Measurements from ENCODE around the gene TMEM129. TPM values are rescaled to one million over a fixed set of nuclear protein-coding genes. Genes with fewer than 3 reads are reported as not detected.

TMEM129 gene
- total and polyA plus RNA-seq, 2 experiments from 2014 or later, result 16.4 to 64.4 TPM

- Histone ChIP-seq H3K27me3 (ENCODE audit: insufficient read depth) (no peaks in the 10 kb centered on the region), H3F3A (replicated peaks; ENCODE audit: low read depth) (no peaks in the 10 kb centered on the region), H3K4me3 (no peak overlapping the region), H3K79me2 (replicated peaks; ENCODE audit: insufficient read depth) (peaks cover 89% of the 10 kb centered on the region), H3K27ac (ENCODE audit: low read depth) (no peak overlapping the region), H3K9me2 (ENCODE audit: insufficient read depth) (no peaks in the 10 kb centered on the region), H3K4me1 (ENCODE audit: insufficient read depth) (no peaks in the 10 kb centered on the region; the same call in 1 of the 2 replicates), H3K36me3 (ENCODE audit: insufficient read depth) (0 out of 2 replicates have a peak, but pooled peaks cover 4% of the 10 kb centered on the region), H3K4me2 (no peak overlapping the region), H4K20me1 (replicated peaks; ENCODE audit: insufficient read depth) (peaks cover 37% of the 10 kb centered on the region), H2AFZ (no peak overlapping the region)
- no peak overlapping the region for H3K4me3 Mint-ChIP-seq
- peaks cover 6% of the 10 kb centered on the region; the same call in 1 of the 3 replicates for H3K4me1 Mint-ChIP-seq
- peaks cover 6% of the 10 kb centered on the region for H3K27me3 Mint-ChIP-seq (ENCODE audit: insufficient read depth, low read depth, poor library complexity)
- no peak for ATAC-seq
- H3K9me3 Mint-ChIP-seq, result no peaks in the 10 kb centered on the region
- no peak for DNase-seq (ENCODE audit: low spot score)
- TF ChIP-seq EZH2phosphoT487 (IDR thresholded peaks at IDR 0.05; ENCODE audit: unreplicated experiment), result no peak
- no peak for TF ChIP-seq ZNF331 (CRISPR knock-in tag; IDR thresholded peaks at IDR 0.05; ENCODE audit: low read depth)
- no peak for TF ChIP-seq EZH2 (IDR thresholded peaks at IDR 0.05; ENCODE audit: low read depth, unreplicated experiment)
- TF ChIP-seq POLR2AphosphoS5 (IDR thresholded peaks at IDR 0.05; ENCODE audit: low read depth), result no peak
- no peak for TF ChIP-seq CTCF (conservative IDR thresholded peaks at IDR 0.05; ENCODE audit: low read depth in 2 of 2)
- no peak for TF ChIP-seq STAT1 (IDR thresholded peaks at IDR 0.05; ENCODE audit: unreplicated experiment)
- TF ChIP-seq JUNB (IDR thresholded peaks at IDR 0.05; ENCODE audit: unreplicated experiment), result no peak
- TF ChIP-seq NANOG (IDR thresholded peaks at IDR 0.05; ENCODE audit: borderline replicate concordance), result no peak
- no peak for TF ChIP-seq ETS1 (IDR thresholded peaks at IDR 0.05)
- TF ChIP-seq CREB1 (CRISPR knock-in tag; IDR thresholded peaks at IDR 0.05; ENCODE audit: low read depth), result no peak
- H3K27ac Mint-ChIP-seq, result no peak overlapping the region
- peaks cover 58% of the 10 kb centered on the region for H3K36me3 Mint-ChIP-seq (ENCODE audit: low read depth)
These were observed 15.4 kb downstream of the TMEM129 start for GRCh38 chr4:1705732-1706131.

- 0 out of 2 replicates have a peak, but pooled peaks cover 2% of the 10 kb centered on the region for H3K36me3 ChIP-seq (ENCODE audit: insufficient read depth)
- H3K4me3 ChIP-seq, result no peak overlapping the region
- H3K27ac ChIP-seq (ENCODE audit: low read depth), result no peak overlapping the region
- H3F3A ChIP-seq (replicated peaks; ENCODE audit: low read depth), result no peaks in the 10 kb centered on the region
- Mint-ChIP-seq H3K9me3 (no peaks in the 10 kb centered on the region), H3K36me3 (ENCODE audit: low read depth) (peaks cover 55% of the 10 kb centered on the region), H3K4me1 (no peaks in the 10 kb centered on the region), H3K27me3 (ENCODE audit: insufficient read depth, low read depth, poor library complexity) (peaks cover 3% of the 10 kb centered on the region), H3K4me3 (no peak overlapping the region), H3K27ac (no peak overlapping the region)
- H3K4me2 ChIP-seq, result no peak overlapping the region
- peaks cover 74% of the 10 kb centered on the region for H3K79me2 ChIP-seq (replicated peaks; ENCODE audit: insufficient read depth)
- no peaks in the 10 kb centered on the region for H3K27me3 ChIP-seq (ENCODE audit: insufficient read depth)
- DNase-seq (ENCODE audit: low spot score) (no peak), ATAC-seq (no peak)
- H3K4me1 ChIP-seq (ENCODE audit: insufficient read depth), result no peaks in the 10 kb centered on the region
- H4K20me1 ChIP-seq (replicated peaks; ENCODE audit: insufficient read depth), result peaks cover 31% of the 10 kb centered on the region
- no peaks in the 10 kb centered on the region for H3K9me2 ChIP-seq (ENCODE audit: insufficient read depth)
- H2AFZ ChIP-seq, result no peak overlapping the region
- TF ChIP-seq CREB1 (CRISPR knock-in tag; IDR thresholded peaks at IDR 0.05; ENCODE audit: low read depth), result no peak
- no peak for TF ChIP-seq JUNB (IDR thresholded peaks at IDR 0.05; ENCODE audit: unreplicated experiment)
- TF ChIP-seq NANOG (IDR thresholded peaks at IDR 0.05; ENCODE audit: borderline replicate concordance), result no peak
- no peak for TF ChIP-seq ZNF462 (CRISPR knock-in tag; IDR thresholded peaks at IDR 0.05)
- TF ChIP-seq STAT1 (IDR thresholded peaks at IDR 0.05; ENCODE audit: unreplicated experiment), result no peak
- no peak for TF ChIP-seq ZNF114 (CRISPR knock-in tag; IDR thresholded peaks at IDR 0.05)
- TF ChIP-seq ZNF331 (CRISPR knock-in tag; IDR thresholded peaks at IDR 0.05; ENCODE audit: low read depth), result no peak
- TF ChIP-seq EZH2phosphoT487 (IDR thresholded peaks at IDR 0.05; ENCODE audit: unreplicated experiment), result no peak
These were observed 17.3 kb downstream of the TMEM129 start for GRCh38 chr4:1703867-1704266.

Measured in GM23338 (cell line).